SK-N-SH (cell line): Measurements from ENCODE around the gene ALOX5AP.

ENCODE experiments used
- EZH2phosphoT487 ChIP-seq: fragments of 200-600 bp; sonication (generic); IDR thresholded peaks from 2 replicates; pipeline ENCODE4 v1.6.1; 2017; ENCODE audit warnings: low read depth, mixed run types, mild to moderate bottlenecking, antibody characterized with exemption, moderate library complexity, borderline replicate concordance
- RCOR1 ChIP-seq: fragments of 150-350 bp; IDR thresholded peaks from 2 replicates; pipeline ENCODE4 v1.6.1; 2017; ENCODE audit warnings: antibody characterized with exemption, low read length
- SIN3A ChIP-seq: IDR thresholded peaks from 2 replicates; pipeline ENCODE4 v1.6.1; 2012; ENCODE audit warnings: low read depth, mild to moderate bottlenecking, low read length, moderate library complexity, borderline replicate concordance
- TCF12 ChIP-seq: IDR thresholded peaks from 2 replicates; pipeline ENCODE4 v1.4.0; 2012
- TF ChIP-seq, protein P1 (sequence below): IDR thresholded peaks from 2 replicates; pipeline ENCODE4; 2012

GRCh38 chr13:30805132-30805537, 69.8 kb downstream of the ALOX5AP start:
- TF ChIP-seq RCOR1 = no peak
- TF ChIP-seq, protein P1, sequence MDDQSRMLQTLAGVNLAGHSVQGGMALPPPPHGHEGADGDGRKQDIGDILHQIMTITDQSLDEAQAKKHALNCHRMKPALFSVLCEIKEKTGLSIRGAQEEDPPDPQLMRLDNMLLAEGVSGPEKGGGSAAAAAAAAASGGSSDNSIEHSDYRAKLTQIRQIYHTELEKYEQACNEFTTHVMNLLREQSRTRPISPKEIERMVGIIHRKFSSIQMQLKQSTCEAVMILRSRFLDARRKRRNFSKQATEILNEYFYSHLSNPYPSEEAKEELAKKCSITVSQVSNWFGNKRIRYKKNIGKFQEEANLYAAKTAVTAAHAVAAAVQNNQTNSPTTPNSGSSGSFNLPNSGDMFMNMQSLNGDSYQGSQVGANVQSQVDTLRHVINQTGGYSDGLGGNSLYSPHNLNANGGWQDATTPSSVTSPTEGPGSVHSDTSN = no peak
- TF ChIP-seq SIN3A = no peak
- TF ChIP-seq TCF12 = no peak
- TF ChIP-seq EZH2phosphoT487 = no peak
